NCI-H2196 treated with DMSO at 0.1 percent for 48 hours (cell line): Measurements from ENCODE around the gene REEP5.

Experiments
- DNase-seq: peaks from one replicate; lab custom pipeline; 2025; ENCODE audit not compliant: unreplicated experiment; lab: John Stamatoyannopoulos, UW

The REEP5 gene

DNA sequence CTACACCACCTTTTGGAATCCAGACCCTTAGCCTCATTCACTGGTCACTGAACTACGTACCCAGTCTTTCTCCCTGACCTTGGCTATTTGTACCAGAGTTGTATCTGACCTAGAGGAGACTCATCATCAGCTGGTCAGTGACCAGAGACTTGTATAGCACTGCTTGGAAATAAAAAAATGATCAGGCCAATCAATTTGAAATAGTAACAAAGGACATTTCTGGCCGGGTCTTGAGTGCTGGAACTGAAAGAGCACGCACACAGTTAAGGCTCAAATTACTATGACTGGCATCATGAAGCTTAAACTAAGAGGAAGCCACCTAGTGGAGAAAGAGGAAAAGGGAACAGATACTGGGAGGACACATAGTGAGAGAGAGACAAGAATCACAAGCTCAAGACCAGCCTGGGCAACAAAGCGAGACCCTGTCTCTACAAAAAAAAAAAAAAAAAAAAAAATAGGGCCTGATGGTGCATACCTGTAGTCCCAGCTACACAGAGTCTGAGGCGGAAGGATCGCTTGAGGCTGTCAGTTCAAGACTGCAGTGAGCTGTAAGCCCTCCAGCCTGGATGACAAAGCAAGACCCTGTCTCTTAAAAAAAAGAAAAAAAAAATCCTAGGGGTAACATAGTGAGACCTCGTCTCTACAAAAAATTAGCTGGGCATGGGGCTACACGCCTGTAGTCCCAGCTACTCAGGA, 73.8 kb downstream of the REEP5 start:
- DNase-seq, result peak; percentile 38

DNA sequence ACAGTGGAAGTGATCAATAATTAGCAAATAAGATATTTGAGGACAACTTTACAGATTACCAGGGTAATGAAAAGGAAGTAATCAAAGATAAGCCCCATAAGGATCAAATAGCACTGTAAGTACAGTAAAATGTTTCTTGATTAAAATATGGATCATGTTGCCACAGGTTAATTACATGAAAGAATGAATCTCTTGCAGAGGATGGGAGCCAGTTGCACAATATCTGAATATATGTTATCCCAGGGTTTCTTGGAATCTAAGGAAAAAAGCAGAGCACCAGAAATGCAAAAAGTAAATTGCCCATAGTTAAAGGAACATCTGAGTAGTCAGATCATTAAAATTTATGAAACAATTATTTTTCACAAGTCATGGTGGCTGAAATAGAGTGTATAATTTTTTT, 74.7 kb downstream of the REEP5 start:
- no peak for DNase-seq

DNA sequence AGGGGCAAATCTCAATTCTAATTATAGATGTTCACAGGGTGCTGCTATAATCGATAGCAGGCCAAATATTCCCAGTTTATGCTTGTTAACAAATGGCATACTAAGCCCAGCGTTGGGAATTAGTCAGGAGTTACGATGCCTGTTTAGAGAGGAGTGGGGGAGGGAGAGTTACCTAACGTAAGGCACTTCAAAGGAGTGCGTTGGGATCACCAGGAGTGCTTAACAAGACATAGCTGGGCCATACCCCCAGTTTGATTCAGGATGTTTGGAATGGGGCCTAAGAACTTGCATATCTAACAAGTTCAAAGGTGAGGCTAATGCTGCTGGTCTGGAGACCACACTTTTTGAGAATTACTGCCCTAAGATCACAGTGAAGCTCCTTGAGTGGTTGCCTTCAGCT, 75.5 kb downstream of the REEP5 start:
- no peak for DNase-seq

DNA sequence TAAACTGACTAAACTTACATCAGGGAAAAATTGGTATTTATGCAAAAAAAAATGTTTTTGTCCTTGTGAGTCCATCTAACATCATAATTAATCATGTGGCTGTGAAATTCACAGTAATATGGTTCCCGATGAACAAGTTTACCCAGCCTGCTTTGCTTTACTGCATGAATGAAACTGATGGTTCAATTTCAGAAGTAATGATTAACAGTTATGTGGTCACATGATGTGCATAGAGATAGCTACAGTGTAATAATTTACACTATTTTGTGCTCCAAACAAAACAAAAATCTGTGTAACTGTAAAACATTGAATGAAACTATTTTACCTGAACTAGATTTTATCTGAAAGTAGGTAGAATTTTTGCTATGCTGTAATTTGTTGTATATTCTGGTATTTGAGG, 77.5 kb downstream of the REEP5 start:
- no peak for DNase-seq

DNA sequence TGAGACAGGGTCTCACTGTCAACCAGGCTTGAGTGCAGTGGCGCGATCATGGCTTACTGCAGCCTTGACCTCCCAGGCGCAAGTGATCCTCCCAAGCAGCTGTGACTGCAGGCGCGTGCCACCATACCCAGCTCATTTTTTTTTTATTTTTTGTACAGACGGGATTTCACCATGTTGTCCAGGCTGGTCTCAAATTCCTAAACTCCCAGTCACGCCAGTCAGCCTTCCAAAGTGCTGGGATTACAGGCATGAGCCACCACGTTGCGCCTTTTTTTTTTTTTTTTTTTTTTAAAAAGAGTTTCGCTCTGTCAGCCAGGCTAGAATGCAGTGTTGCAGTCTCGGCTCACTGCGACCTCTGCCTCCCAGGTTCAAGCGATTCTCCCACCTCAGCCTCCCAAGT, 88.1 kb downstream of the REEP5 start:
- DNase-seq, result no peak

DNA sequence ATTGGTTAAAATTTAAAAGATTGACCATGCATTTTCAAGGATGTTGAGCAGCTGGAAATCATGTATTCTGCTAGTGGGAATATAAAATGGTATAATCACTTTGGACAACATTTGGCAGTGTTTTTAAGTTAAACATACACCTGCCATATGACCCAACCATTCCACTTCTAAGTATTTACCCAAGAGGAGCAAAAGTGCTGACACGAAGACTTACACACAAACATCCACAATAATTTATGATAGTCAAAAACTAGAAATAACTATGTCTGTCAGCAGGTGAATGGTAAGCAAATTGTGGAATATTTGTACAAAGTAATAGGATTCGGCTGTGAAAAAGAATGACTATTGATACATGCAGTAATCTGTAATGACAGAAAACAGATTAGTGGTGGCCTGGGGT, 91.6 kb downstream of the REEP5 start:
- DNase-seq, result no peak
